Hindlimb muscle (tissue), 1 donor: ENCODE data around the gene SLC25A26. TPM values are rescaled to one million over a fixed set of nuclear protein-coding genes. Genes with fewer than 3 reads are reported as not detected.

ENCODE experiments used
- DNase-seq: peaks from one replicate; pipeline ENCODE4 v3.0.0-alpha.2; 2013
- polyA plus RNA-seq: library from polyadenylated mRNA; unstranded; fragments of 120-200 nt; gene quantifications from one replicate; pipeline ENCODE4 v1.2.1, GENCODE V29; 2013; ENCODE audit not compliant: insufficient read length

Gene SLC25A26
- polyA plus RNA-seq, 1 donor = 25.5 TPM

DNA sequence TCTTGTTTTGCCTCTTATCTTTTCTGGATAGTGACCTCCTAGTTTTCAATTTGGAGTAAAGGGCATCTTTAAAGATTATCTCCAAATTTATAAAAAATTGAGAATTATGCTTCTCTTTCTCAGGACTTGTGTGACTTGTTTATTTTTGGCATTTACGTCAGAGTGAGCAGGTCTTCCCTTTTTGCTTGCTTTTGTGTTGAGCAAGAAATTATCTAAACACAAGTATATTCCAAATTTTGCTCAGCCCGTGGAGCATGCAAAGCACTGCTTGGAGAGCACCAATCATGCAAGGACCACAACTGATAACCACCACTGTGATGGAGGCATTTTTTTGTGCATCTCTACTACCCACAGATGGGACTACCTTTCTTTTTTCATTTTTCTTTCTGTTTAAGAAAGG is 7.1 kb downstream of the SLC25A26 start:
- no peak for DNase-seq

GRCh38 chr3:66228707-66229106 is 7.9 kb downstream of the SLC25A26 start:
- no peak for DNase-seq

GRCh38 chr3:66229931-66230330 is 9.1 kb downstream of the SLC25A26 start:
- DNase-seq = no peak

DNA sequence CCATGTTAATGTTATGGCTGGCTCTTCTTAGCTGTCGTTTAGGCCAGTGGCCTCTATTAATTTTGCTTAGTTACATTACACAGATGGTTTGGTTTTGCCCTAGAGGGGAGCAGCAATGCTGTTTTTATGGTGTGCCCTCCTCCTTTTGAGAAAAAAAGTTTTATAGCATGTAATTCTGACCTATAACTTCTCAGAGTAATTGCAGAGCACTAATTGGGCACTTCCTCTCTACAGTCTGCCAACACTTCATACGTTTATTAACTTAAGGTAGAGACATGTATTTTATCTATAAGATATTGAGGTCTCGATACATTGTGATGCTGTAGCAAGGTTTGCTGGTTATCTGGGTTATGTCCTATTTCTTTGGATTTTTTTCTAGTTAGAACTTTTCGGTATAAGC is 12.2 kb downstream of the SLC25A26 start:
- no peak for DNase-seq

DNA sequence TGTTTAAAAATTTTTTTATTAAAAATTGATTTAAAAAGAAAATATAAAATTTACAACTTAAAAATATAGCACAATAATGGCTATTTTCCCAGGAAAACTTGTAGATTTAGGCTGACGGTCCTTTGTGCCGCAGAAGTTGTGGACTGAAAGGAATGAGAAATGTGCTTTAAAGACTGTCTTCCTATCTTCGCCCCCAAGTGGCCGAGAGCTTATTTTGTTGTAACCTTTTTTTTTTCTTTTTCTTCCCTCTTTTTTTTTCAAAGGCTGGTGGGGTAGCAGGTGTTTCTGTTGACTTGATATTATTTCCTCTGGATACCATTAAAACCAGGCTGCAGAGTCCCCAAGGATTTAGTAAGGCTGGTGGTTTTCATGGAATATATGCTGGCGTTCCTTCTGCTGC is 15.5 kb downstream of the SLC25A26 start:
- DNase-seq = no peak

GRCh38 chr3:66237552-66237951 is 16.8 kb downstream of the SLC25A26 start:
- DNase-seq = no peak

DNA sequence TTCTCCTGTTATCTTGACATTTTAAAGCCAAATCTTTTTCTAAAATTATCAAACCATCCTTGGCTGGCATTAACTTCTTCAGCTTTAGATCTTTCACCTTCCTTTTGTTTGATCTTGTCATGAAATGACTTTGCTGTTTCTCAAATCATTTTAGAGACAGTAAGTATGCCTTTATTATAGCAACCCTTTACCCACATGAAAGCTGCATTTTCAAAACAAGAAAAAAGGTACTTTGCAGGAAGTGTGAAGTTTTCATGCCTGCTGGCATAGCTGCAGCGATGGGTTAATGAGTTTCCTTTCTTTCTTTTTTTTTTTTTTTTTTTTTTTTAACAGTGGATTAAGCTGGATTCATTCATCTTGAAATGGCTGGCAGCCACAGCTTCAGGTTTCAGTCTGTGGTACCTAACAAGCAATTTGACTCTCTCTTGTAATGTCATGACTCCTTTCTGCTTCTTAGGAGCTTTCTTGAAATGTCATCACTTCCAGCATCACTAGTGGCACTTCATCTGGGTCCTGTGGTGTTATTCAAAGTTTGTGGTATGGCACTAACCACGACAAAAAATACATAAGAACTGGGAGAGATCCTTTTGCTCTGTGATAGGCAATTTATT is 18.8 kb downstream of the SLC25A26 start:
- DNase-seq = no peak

DNA sequence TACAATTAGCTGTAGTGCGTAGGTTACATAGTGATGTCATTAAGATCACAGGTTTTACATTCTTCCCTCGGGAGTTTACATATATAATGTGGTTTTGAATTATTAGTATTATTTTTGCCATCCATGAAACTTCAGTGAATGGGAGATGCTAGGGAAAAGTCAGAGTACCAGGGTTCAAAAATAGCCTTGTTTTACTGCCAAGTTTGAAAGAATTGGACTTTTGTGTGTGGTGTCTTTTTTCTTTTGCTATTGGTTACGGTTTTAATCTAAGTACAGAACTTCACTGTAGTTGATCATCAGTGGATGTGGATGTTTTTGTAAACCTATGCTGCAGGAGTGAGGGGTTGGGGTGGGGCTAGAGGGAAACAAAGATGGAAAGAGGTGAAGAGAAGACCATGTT is 20.7 kb downstream of the SLC25A26 start:
- no peak for DNase-seq

DNA sequence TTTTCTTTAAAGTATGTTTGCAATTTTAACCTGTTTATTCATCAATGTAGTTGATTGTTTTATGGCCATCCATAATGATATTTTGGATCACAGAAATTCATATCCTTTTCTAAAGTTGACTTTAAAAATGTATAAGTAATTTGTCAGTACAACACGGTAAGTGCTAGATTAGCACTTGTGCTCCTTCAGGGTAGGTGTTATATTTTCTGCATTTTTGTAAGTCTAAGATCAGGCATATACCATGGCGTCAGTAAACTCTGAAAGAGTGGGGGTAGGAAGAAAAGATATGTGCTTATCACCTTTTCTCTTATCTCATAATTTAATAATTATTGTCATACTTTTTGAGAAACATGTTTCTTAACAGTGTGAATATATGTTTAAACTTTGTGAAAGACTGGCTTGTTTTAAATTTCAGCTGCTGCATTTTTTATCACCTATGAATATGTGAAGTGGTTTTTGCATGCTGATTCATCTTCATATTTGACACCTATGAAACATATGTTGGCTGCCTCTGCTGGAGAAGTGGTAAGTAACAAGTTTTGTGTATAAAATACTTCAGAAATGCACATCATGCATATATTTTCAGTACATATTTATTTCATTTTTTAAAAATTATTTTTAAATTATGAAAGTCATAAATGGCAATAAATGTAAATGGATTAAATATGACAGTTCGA is 22.1 kb downstream of the SLC25A26 start:
- DNase-seq = no peak

DNA sequence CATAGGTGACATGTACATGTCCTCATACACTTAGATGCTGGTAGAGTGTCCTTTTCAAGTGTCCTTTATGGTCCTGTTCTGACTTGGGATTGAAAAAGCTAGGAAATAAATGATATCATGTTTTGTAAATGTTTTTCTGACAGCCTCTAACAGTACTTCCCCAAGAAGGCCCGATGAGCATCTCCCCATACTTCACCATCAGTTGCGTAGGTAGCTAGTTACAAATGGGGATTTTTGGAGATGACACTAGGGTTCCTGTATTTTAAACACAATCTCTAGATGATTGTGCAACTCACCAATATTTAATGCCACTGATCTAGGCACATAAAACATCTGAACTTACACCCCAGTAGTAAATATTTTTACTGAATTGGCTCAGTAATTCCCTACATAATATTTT is 27.8 kb downstream of the SLC25A26 start:
- DNase-seq = no peak

DNA sequence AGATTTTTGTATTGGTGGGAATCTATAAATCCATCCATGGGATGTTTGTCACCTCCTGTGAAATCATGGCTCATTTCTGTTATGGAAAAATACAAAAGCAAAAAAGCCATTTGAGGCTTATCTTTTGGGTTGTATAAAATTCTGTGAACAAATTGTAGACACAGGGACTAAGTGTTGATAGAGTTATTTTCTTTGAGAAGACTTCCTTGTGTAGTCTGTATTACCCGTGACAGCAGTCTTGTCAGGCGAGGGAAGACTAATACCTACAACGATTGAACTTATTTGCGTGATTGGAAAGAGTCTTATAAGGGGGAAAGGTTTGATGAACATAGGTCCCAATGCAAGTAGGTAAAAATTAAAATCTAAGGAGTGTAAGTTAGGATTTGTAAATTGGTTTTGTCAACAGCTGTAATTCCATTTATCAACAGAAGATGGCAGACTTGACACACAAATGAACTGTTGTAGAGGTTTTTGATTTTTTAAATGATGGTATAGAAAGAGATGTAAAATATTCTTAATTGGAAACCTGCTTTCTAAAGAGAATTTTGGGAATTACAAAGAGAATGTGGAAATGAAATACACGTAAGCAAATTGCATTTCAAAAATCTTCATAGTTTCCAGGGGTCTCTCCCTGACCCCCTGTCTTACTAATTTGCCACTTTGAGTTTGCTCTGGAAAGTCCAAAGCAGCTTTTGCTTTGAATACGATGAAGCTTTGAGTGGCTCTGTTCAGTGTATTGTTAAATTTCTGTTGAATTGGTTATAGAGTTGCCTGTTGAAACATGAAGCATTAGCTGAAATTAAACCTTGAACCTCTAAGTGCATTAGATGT is 33.2 kb downstream of the SLC25A26 start:
- DNase-seq = no peak

DNA sequence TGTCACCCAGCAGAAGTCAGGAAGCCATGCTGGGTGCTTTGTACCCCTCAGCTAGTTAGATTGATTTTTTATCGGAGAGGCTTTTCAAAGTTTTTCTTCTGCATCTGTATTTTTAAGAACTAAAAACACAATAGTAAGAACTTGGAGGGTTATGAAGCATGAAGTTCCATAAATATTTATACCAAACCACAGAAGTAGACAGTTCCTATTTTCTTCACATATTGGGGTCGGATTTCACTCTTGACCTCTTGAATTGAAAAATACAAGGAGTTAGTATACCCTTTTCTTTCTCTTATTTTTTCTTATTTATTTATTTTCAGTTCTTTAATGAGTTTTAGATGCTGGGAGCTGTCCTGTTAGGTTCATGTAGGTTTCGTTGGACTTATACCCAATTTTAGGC is 35.1 kb downstream of the SLC25A26 start:
- DNase-seq = no peak

DNA sequence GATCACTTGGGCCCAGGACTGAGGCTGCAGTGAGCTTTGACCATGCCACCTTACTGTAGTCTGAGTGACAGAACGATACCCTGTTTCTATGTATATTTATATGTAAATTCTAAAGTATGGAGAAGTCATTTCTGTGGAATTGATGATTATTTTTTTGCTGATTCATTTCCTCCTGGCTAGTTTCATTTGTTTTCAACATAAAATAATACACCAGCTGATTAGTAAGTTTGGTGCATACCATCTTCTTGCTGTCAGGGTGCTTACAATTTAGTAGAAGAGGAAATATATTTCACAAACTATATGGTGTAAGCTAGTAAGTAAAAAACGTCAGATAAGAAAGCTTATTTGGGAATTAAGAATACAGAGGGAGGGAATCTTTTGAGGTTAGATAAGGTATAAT is 36.0 kb downstream of the SLC25A26 start:
- DNase-seq = no peak

DNA sequence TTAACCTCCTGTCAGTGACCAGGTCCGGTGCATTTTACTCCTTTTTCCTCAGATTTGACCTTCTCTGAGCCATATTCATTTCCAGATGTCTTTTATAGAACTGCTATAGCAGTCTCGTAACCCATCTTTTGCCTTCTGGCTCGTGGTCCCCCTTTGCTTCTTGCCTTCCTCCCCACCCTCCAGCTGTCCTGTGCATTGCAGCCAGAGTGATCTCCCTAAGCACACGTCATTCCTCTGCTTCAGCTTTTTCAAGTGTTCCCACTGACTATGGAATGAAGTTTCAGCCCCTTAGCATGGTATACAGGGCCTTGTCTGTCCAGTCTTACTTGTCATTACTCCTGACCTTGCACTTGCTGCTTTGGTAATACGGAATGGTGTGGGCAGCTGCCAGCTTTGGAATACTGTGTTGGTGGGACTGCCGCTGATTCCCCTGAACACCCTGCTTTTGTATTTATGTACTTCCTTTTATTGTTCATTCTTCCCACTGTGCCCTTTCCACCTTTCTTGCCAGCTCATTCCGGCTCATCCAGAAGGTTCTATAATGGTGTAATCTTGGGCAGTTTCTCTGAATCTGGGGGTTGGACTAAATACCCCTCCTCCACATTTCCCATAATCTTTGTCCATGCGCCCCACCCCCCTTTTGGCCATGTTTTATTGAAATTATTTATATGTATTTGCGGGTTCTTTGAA is 38.9 kb downstream of the SLC25A26 start:
- no peak for DNase-seq

- DNase-seq = no peak
These were observed 39.6 kb downstream of the SLC25A26 start for GRCh38 chr3:66260431-66260830.

GRCh38 chr3:66261355-66261754 is 40.6 kb downstream of the SLC25A26 start:
- no peak for DNase-seq

GRCh38 chr3:66265649-66266048 is 44.8 kb downstream of the SLC25A26 start:
- no peak for DNase-seq

GRCh38 chr3:66266551-66266950 is 45.8 kb downstream of the SLC25A26 start:
- no peak for DNase-seq

DNA sequence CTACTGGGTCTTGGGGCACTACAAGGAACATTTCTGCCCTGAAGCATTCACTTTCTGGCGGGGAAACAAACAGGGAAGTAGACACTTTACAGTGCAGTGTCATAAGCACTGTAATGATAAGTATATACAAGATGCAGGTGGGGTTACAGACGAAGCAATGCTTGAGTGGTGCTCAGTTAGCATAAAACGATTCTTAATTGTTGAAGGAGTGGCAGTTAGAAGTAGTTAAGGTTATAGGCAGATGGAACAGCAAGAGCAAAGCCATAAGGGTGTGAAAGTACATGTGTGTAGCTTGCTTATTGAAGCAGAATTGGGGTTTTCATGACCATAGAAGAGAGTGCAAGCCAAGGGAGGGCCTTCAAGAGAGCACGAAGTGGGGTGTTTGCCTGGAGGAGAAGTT is 46.2 kb downstream of the SLC25A26 start:
- no peak for DNase-seq

GRCh38 chr3:66267906-66268305 is 47.1 kb downstream of the SLC25A26 start:
- DNase-seq = no peak

DNA sequence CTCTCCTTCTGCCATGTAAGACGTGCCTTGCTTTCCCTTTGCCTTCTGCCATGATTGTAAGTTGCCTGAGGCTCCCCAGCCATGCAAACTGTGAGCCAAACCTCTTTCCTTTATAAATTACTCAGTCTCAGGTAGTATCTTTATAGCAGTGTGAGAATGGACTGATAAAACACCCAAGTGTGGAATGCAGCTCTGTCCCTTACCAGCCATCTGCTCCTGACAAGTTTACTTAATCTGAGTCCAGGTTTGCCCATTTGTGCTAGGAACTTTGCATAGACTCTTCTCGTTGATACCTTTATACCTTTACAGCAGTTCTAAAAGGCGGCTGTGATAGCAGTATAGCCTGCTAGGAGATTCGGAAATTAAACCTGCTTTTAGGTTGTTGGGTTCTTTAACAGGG is 48.1 kb downstream of the SLC25A26 start:
- DNase-seq = no peak

DNA sequence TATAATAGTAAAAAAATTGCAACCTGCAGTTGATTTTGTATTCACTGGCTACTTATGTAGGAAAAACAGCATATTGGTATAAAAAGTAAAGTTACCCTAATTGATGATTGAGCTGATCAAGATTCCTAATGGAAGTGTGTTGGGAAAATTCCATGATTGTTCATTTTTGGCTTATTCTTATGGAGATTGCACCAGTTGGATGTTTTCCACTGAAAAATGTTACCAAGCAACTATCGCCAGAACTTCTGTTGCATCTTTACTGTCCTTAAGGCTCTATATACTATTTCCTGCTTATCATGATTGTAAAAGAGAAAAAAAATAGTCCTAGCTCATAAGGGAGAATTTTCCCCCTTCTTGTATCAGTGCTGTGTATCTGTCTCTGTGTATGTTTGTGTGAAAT is 48.6 kb downstream of the SLC25A26 start:
- DNase-seq = no peak

DNA sequence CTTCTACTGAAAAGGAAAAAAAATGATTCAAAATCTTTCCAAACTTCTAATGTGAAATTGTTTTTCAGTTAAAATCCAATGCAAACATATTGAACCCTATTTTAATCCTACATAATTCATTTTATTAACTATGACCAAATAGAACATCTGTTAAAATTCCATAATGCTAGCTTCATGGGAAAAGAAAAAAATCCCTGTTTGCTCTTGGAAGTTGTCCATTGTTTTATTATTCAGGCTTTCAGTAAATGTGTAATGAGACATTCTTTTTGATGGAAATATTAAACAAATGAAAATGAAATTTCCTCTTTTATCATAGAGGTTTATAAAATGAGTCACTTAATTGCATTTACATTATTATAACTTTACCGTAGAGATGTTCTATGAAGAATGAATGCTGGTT is 49.5 kb downstream of the SLC25A26 start:
- DNase-seq = peak; percentile 43
